Breast epithelium (tissue), 3 donors: ENCODE results near the gene SLC25A28.

Experiments
- CTCF ChIP-seq, 3 donors: fragments of 450-650 bp; IDR thresholded peaks; one replicate each; pipeline ENCODE4 v1.5.1; 2016 to 2017; ENCODE audit warnings: antibody characterized with exemption in 3 of 3, mild to moderate bottlenecking in 3 of 3, moderate library complexity in 3 of 3
- POLR2AphosphoS5 ChIP-seq, 3 donors: sonication (generic); formaldehyde crosslinking; IDR thresholded peaks; one replicate each; pipeline ENCODE4 v1.6.1; 2017; ENCODE audit warnings: antibody characterized with exemption in 3 of 3

- no peak for TF ChIP-seq CTCF (IDR thresholded peaks at IDR 0.05)
- TF ChIP-seq POLR2AphosphoS5 (IDR thresholded peaks at IDR 0.05), result no peak
Measured at GRCh38 chr10:99619851-99620710, at the start of gene SLC25A28.
